GM23338 (cell line): ENCODE measurements around the gene TFIP11. TPM values are rescaled to one million over a fixed set of nuclear protein-coding genes. Genes with fewer than 3 reads are reported as not detected.

Source experiments
- ATAC-seq: fragments of 200-7000 bp; cut with Tn5 transposase; 3 replicates; pipeline ENCODE4 v1.9.1; 2020
- DNase-seq: peaks from one replicate; pipeline ENCODE4 v3.0.0-alpha.2; 2015; ENCODE audit warnings: low spot score
- H2AFZ ChIP-seq: fragments of 200-600 bp; sonication (generic); 2 replicates; pipeline ENCODE4 v1.8.0; 2016; ENCODE audit warnings: antibody characterized with exemption, mild to moderate bottlenecking, moderate library complexity
- H3F3A ChIP-seq: fragments of 200-600 bp; sonication (generic); replicated peaks from 2 replicates; pipeline ENCODE4 v1.8.0; 2017; ENCODE audit warnings: antibody characterized with exemption, mixed run types, low read depth
- H3K27ac ChIP-seq: fragments of 200-600 bp; sonication (generic); 2 replicates; pipeline ENCODE4 v1.6.1; 2016; ENCODE audit warnings: low read depth
- H3K27me3 ChIP-seq: fragments of 200-600 bp; sonication (generic); 2 replicates; pipeline ENCODE4 v1.8.0; 2016; ENCODE audit warnings: mild to moderate bottlenecking, mixed run types, moderate library complexity; ENCODE audit not compliant: insufficient read depth
- H3K36me3 ChIP-seq: fragments of 200-600 bp; sonication (generic); 2 replicates; pipeline ENCODE4 v1.8.0; 2016; ENCODE audit warnings: mild to moderate bottlenecking; ENCODE audit not compliant: insufficient read depth
- H3K4me1 ChIP-seq: fragments of 200-600 bp; sonication (generic); 2 replicates; pipeline ENCODE4 v1.8.0; 2016; ENCODE audit warnings: mild to moderate bottlenecking, moderate library complexity; ENCODE audit not compliant: insufficient read depth
- H3K4me2 ChIP-seq: fragments of 200-600 bp; sonication (generic); 2 replicates; pipeline ENCODE4 v1.7.1; 2017; ENCODE audit warnings: mixed run types
- H3K4me3 ChIP-seq: fragments of 200-600 bp; sonication (generic); 2 replicates; pipeline ENCODE4 v1.6.1; 2016; ENCODE audit warnings: mixed run types
- H3K79me2 ChIP-seq: fragments of 200-600 bp; sonication (generic); replicated peaks from 2 replicates; pipeline ENCODE4 v1.8.0; 2017; ENCODE audit warnings: mild to moderate bottlenecking; ENCODE audit not compliant: insufficient read depth
- H3K9me2 ChIP-seq: fragments of 200-600 bp; sonication (generic); 2 replicates; pipeline ENCODE4 v1.8.0; 2017; ENCODE audit not compliant: insufficient read depth
- H4K20me1 ChIP-seq: fragments of 200-600 bp; sonication (generic); replicated peaks from 2 replicates; pipeline ENCODE4 v1.8.0; 2017; ENCODE audit warnings: mild to moderate bottlenecking; ENCODE audit not compliant: insufficient read depth
- H3K27ac Mint-ChIP-seq: 2 replicates; pipeline ENCODE4 v1.8.0; 2020; ENCODE audit warnings: inconsistent platforms, mild to moderate bottlenecking, moderate library complexity, mixed read lengths
- H3K27me3 Mint-ChIP-seq: 3 replicates; pipeline ENCODE4 v1.8.0; 2022; ENCODE audit warnings: low read depth, mild to moderate bottlenecking, moderate library complexity, mixed read lengths, inconsistent platforms; ENCODE audit not compliant: insufficient read depth, poor library complexity
- H3K36me3 Mint-ChIP-seq: 3 replicates; pipeline ENCODE4 v1.8.0; 2021; ENCODE audit warnings: low read depth, mild to moderate bottlenecking, inconsistent platforms, moderate library complexity, mixed read lengths
- H3K4me1 Mint-ChIP-seq: 3 replicates; pipeline ENCODE4 v1.8.0; 2020; ENCODE audit warnings: mild to moderate bottlenecking, inconsistent platforms, mixed read lengths
- H3K4me3 Mint-ChIP-seq: 3 replicates; pipeline ENCODE4 v1.8.0; 2021; ENCODE audit warnings: moderate library complexity, mild to moderate bottlenecking, inconsistent platforms, mixed read lengths
- H3K9me3 Mint-ChIP-seq: 3 replicates; pipeline ENCODE4 v1.8.0; 2020; ENCODE audit warnings: moderate library complexity, mild to moderate bottlenecking, inconsistent platforms, mixed read lengths
- CREB1 ChIP-seq: fragments of 250-450 bp; sonication (Bioruptor Pico); IDR thresholded peaks from 2 replicates; pipeline ENCODE4 v1.5.0; 2020; ENCODE audit warnings: low read depth, mild to moderate bottlenecking, moderate library complexity
- EZH2 ChIP-seq: fragments of 200-600 bp; sonication (generic); IDR thresholded peaks from one replicate; pipeline ENCODE4 v1.8.0; 2017; ENCODE audit warnings: antibody characterized with exemption, mild to moderate bottlenecking, low read depth; ENCODE audit not compliant: unreplicated experiment
- JUNB ChIP-seq: IDR thresholded peaks from one replicate; pipeline ENCODE4 v1.6.1; 2016; ENCODE audit warnings: antibody characterized with exemption; ENCODE audit not compliant: unreplicated experiment
- ZNF114 ChIP-seq: fragments of 250-450 bp; sonication (Bioruptor Pico); IDR thresholded peaks from 2 replicates; pipeline ENCODE4 v1.5.0; 2020; ENCODE audit warnings: mild to moderate bottlenecking, moderate library complexity
- ZNF331 ChIP-seq: fragments of 250-450 bp; sonication (Bioruptor Pico); IDR thresholded peaks from 2 replicates; pipeline ENCODE4 v1.5.0; 2020; ENCODE audit warnings: low read depth, mild to moderate bottlenecking, moderate library complexity
- polyA plus RNA-seq: library from polyadenylated mRNA; unstranded; fragments of >200 nt; fragmentation: Nextera tagmentation; extraction: Ambion mirVana; gene quantifications from 2 replicates; pipeline ENCODE4 v1.2.1, GENCODE V29; 2016
- total RNA-seq: library from RNA; depleted of rRNA; stranded (reverse); fragments of >200 nt; shearing (Covaris generic); gene quantifications from 2 replicates; pipeline ENCODE4 v1.2.3, GENCODE V29; 2014
- TF ChIP-seq, protein P1 (sequence below): fragments of 250-450 bp; sonication (Bioruptor Pico); IDR thresholded peaks from 2 replicates; pipeline ENCODE4 v1.5.0; 2020; ENCODE audit warnings: mild to moderate bottlenecking, moderate library complexity
- TF ChIP-seq, protein P2 (sequence below): IDR thresholded peaks from 2 replicates; pipeline ENCODE4 v1.6.1; 2016; ENCODE audit warnings: antibody characterized with exemption

TFIP11 gene
- total and polyA plus RNA-seq, 2 experiments from 2014 or later, result 17.1 to 26.2 TPM

GRCh38 chr22:26524870-26525269 lies 12.6 kb upstream of the TFIP11 start (continued):
- TF ChIP-seq, protein P1, sequence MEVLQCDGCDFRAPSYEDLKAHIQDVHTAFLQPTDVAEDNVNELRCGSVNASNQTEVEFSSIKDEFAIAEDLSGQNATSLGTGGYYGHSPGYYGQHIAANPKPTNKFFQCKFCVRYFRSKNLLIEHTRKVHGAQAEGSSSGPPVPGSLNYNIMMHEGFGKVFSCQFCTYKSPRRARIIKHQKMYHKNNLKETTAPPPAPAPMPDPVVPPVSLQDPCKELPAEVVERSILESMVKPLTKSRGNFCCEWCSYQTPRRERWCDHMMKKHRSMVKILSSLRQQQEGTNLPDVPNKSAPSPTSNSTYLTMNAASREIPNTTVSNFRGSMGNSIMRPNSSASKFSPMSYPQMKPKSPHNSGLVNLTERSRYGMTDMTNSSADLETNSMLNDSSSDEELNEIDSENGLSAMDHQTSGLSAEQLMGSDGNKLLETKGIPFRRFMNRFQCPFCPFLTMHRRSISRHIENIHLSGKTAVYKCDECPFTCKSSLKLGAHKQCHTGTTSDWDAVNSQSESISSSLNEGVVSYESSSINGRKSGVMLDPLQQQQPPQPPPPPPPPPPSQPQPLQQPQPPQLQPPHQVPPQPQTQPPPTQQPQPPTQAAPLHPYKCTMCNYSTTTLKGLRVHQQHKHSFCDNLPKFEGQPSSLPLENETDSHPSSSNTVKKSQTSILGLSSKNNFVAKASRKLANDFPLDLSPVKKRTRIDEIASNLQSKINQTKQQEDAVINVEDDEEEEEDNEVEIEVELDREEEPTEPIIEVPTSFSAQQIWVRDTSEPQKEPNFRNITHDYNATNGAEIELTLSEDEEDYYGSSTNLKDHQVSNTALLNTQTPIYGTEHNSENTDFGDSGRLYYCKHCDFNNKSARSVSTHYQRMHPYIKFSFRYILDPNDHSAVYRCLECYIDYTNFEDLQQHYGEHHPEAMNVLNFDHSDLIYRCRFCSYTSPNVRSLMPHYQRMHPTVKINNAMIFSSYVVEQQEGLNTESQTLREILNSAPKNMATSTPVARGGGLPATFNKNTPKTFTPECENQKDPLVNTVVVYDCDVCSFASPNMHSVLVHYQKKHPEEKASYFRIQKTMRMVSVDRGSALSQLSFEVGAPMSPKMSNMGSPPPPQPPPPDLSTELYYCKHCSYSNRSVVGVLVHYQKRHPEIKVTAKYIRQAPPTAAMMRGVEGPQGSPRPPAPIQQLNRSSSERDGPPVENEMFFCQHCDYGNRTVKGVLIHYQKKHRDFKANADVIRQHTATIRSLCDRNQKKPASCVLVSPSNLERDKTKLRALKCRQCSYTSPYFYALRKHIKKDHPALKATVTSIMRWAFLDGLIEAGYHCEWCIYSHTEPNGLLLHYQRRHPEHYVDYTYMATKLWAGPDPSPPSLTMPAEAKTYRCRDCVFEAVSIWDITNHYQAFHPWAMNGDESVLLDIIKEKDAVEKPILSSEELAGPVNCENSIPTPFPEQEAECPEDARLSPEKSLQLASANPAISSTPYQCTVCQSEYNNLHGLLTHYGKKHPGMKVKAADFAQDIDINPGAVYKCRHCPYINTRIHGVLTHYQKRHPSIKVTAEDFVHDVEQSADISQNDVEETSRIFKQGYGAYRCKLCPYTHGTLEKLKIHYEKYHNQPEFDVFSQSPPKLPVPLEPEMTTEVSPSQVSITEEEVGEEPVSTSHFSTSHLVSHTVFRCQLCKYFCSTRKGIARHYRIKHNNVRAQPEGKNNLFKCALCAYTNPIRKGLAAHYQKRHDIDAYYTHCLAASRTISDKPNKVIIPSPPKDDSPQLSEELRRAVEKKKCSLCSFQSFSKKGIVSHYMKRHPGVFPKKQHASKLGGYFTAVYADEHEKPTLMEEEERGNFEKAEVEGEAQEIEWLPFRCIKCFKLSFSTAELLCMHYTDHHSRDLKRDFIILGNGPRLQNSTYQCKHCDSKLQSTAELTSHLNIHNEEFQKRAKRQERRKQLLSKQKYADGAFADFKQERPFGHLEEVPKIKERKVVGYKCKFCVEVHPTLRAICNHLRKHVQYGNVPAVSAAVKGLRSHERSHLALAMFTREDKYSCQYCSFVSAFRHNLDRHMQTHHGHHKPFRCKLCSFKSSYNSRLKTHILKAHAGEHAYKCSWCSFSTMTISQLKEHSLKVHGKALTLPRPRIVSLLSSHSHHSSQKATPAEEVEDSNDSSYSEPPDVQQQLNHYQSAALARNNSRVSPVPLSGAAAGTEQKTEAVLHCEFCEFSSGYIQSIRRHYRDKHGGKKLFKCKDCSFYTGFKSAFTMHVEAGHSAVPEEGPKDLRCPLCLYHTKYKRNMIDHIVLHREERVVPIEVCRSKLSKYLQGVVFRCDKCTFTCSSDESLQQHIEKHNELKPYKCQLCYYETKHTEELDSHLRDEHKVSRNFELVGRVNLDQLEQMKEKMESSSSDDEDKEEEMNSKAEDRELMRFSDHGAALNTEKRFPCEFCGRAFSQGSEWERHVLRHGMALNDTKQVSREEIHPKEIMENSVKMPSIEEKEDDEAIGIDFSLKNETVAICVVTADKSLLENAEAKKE, result no peak
- TF ChIP-seq ZNF114 (CRISPR knock-in tag) (no peak), CREB1 (CRISPR knock-in tag) (no peak), JUNB (no peak), ZNF331 (CRISPR knock-in tag) (no peak)

- Mint-ChIP-seq H3K27ac (no peak overlapping the region), H3K4me3 (no peak overlapping the region)
- no peak for TF ChIP-seq EZH2
- no peak for TF ChIP-seq CREB1 (CRISPR knock-in tag)
- TF ChIP-seq, protein P1, result no peak
- TF ChIP-seq, protein P2, sequence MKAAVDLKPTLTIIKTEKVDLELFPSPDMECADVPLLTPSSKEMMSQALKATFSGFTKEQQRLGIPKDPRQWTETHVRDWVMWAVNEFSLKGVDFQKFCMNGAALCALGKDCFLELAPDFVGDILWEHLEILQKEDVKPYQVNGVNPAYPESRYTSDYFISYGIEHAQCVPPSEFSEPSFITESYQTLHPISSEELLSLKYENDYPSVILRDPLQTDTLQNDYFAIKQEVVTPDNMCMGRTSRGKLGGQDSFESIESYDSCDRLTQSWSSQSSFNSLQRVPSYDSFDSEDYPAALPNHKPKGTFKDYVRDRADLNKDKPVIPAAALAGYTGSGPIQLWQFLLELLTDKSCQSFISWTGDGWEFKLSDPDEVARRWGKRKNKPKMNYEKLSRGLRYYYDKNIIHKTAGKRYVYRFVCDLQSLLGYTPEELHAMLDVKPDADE, result no peak
Measured at GRCh38 chr22:26522592-26522991, 10.3 kb upstream of the TFIP11 start.

More at GRCh38 chr22:26522592-26522991, 10.3 kb upstream of the TFIP11 start:
- ATAC-seq, result no peak
- peaks cover 8% of the 10 kb centered on the region for H3F3A ChIP-seq
- H3K9me2 ChIP-seq, result no peaks in the 10 kb centered on the region
- H3K27me3 ChIP-seq, result no peaks in the 10 kb centered on the region
- no peaks in the 10 kb centered on the region for H3K79me2 ChIP-seq
- no peak overlapping the region for H3K4me2 ChIP-seq
- DNase-seq, result no peak
- H3K36me3 ChIP-seq, result peaks cover 27% of the 10 kb centered on the region
- no peak overlapping the region for H3K4me3 ChIP-seq
- H3K4me1 ChIP-seq, result no peaks in the 10 kb centered on the region
- no peaks in the 10 kb centered on the region for H4K20me1 ChIP-seq
- no peak overlapping the region for H2AFZ ChIP-seq
- Mint-ChIP-seq H3K4me1 (no peaks in the 10 kb centered on the region), H3K27me3 (peaks cover 2% of the 10 kb centered on the region), H3K36me3 (peaks cover 32% of the 10 kb centered on the region), H3K9me3 (no peaks in the 10 kb centered on the region)
- peak overlapping the region; percentile 63; the same call in 1 of the 2 replicates for H3K27ac ChIP-seq
